GM12872 (cell line): ENCODE measurements around the gene USH2A.

Experiments
- CTCF ChIP-seq: IDR thresholded peaks from 3 replicates; pipeline ENCODE4 v1.5.1; 2011; ENCODE audit warnings: low read depth, mild to moderate bottlenecking, low read length, moderate library complexity; ENCODE audit not compliant: insufficient read depth

USH2A gene

DNA sequence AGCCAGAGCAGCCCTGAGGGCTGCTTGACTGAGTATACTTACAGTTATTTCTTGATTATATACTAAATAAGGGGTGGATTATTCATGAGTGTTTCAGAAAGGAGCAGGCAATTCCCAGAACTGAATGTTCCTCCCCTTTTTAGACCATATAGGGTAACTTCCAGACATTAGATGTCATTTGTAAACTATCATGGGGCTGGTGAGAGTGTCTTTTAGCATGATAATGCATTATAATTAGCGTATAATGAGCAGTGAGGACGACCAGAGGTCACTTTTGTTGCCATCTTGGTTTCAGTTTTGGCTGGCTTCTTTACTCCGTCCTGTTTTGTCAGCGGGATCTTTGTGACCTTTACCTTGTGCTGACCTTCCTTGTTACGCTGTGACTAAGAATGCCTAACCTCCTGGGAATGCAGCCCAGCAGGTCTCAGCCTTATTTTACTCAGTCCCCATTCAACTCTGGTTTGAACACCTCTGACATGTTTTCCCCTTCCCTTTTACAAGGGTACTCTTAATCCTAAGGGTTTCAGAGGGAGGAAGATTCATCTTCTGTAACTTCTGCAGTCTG lies 840.0 kb downstream of the USH2A start:
- TF ChIP-seq CTCF = no peak

DNA sequence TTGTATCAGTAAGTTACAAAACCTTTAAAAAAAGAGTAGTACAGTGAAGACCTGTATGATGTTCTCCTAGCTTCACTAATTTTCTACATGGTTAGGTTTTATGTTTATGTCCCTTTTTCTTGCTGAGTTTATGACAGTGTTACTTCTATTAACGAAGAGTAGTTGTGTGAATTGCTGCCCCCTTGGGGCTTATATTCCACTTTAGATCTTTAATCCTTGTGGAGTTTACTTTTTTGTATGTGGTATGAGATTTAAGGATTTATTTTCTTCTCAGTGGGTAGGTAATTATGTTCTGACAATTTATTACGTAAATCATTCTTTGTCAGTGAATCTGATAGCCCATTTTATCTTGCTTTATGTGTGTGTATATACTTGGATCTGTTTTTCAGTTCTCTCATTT lies 841.4 kb downstream of the USH2A start:
- no peak for TF ChIP-seq CTCF
